Measurements from ENCODE around the gene RNF17.

Gene RNF17

GRCh38 chr13:24742977-24743376 lies 21.0 kb upstream of the RNF17 start:
- TF ChIP-seq CTCF (IDR thresholded peaks at IDR 0.05; ENCODE audit: low read depth, low read length, missing control alignments): no peak
- no peak for DNase-seq (ENCODE audit: extremely low read depth, low read depth)
- no peak overlapping the region for H3K4me3 ChIP-seq (replicated peaks; ENCODE audit: low read depth, low read length)

GRCh38 chr13:24744247-24744646 lies 19.7 kb upstream of the RNF17 start:
- no peak for DNase-seq (ENCODE audit: extremely low read depth, low read depth)
- no peak for TF ChIP-seq CTCF (IDR thresholded peaks at IDR 0.05; ENCODE audit: low read depth, low read length, missing control alignments)
- H3K4me3 ChIP-seq (replicated peaks; ENCODE audit: low read depth, low read length): no peak overlapping the region

GRCh38 chr13:24745516-24745860 lies 18.5 kb upstream of the RNF17 start:
- TF ChIP-seq CTCF (IDR thresholded peaks at IDR 0.05; ENCODE audit: low read depth, low read length, missing control alignments): no peak
- DNase-seq (ENCODE audit: extremely low read depth, low read depth): no peak
- H3K4me3 ChIP-seq (replicated peaks; ENCODE audit: low read depth, low read length): no peak overlapping the region

- H3K4me3 ChIP-seq (replicated peaks; ENCODE audit: low read depth, low read length): no peak overlapping the region
- no peak for TF ChIP-seq CTCF (IDR thresholded peaks at IDR 0.05; ENCODE audit: low read depth, low read length, missing control alignments)
- DNase-seq (ENCODE audit: extremely low read depth, low read depth): no peak
These were observed 17.9 kb upstream of the RNF17 start for GRCh38 chr13:24745861-24746617.

GRCh38 chr13:24746618-24747247 lies 17.2 kb upstream of the RNF17 start:
- H3K4me3 ChIP-seq (replicated peaks; ENCODE audit: low read depth, low read length): no peak overlapping the region
- peak; percentile 10 for TF ChIP-seq CTCF (IDR thresholded peaks at IDR 0.05; ENCODE audit: low read depth, low read length, missing control alignments)
- DNase-seq (ENCODE audit: extremely low read depth, low read depth): no peak

- no peak for TF ChIP-seq CTCF (IDR thresholded peaks at IDR 0.05; ENCODE audit: low read depth, low read length, missing control alignments)
- H3K4me3 ChIP-seq (replicated peaks; ENCODE audit: low read depth, low read length): peak overlapping the region; percentile 32
- no peak for DNase-seq (ENCODE audit: extremely low read depth, low read depth)
These were observed 16.5 kb upstream of the RNF17 start for GRCh38 chr13:24747248-24748060.
